ENCODE data around the gene ENAM. TPM values are rescaled to one million over a fixed set of nuclear protein-coding genes. Genes with fewer than 3 reads are reported as not detected.

The ENAM gene
- total and polyA plus RNA-seq, 2 of the 8 experiments (the other 6 are each of a cell fraction or from before 2014, with no cell fraction given): not detected

- Histone ChIP-seq H3K9ac (replicated peaks in 1 of 4; ENCODE audit: extremely low read depth in 1 of 4, low read depth in 3 of 4, low read length in 3 of 4) (no peak overlapping the region), H3K27me3 (replicated peaks in 1 of 4; ENCODE audit: control insufficient read depth in 3 of 4, extremely low read depth in 1 of 4, insufficient read depth in 3 of 4, low read length in 3 of 4) (no peaks in the 10 kb centered on the region), H4K91ac (replicated peaks; ENCODE audit: insufficient read length, low read length) (no peak overlapping the region), H4K20me1 (replicated peaks in 1 of 2; ENCODE audit: control insufficient read depth in 1 of 2, insufficient read depth in 2 of 2, low read length in 2 of 2) (no peaks in the 10 kb centered on the region), H3K56ac (replicated peaks; ENCODE audit: insufficient read length, low read depth, low read length) (no peak overlapping the region), H2BK15ac (ENCODE audit: low read length) (no peak overlapping the region), H4K8ac (ENCODE audit: extremely low read depth, insufficient read depth, low read length) (no peak overlapping the region), H2AK5ac (ENCODE audit: low read depth, low read length) (no peak overlapping the region), H3K23ac (ENCODE audit: insufficient read length) (no peak overlapping the region), H3K27ac (ENCODE audit: low read depth, low read length) (no peak overlapping the region), H3K4me1 (replicated peaks in 1 of 4; ENCODE audit: control insufficient read depth in 3 of 4, insufficient read depth in 4 of 4, low read length in 3 of 4) (no peaks in the 10 kb centered on the region), H2BK20ac (ENCODE audit: low read length) (no peak overlapping the region), H3K4me2 (ENCODE audit: insufficient read depth in 1 of 2, low read depth in 2 of 2, low read length in 2 of 2) (no peak overlapping the region), H2BK5ac (ENCODE audit: low read depth, low read length) (no peak overlapping the region), H3K18ac (ENCODE audit: extremely low read depth, low read length) (no peak overlapping the region), H2BK12ac (ENCODE audit: low read depth, low read length) (no peak overlapping the region), H3K9me3 (ENCODE audit: insufficient read depth in 2 of 2, low read depth in 1 of 2, low read length in 1 of 2) (no peaks in the 10 kb centered on the region), H2AFZ (ENCODE audit: low read length) (no peak overlapping the region), H2BK120ac (replicated peaks; ENCODE audit: low read depth, low read length) (no peak overlapping the region), H4K5ac (ENCODE audit: insufficient read length, low read depth, low read length) (no peak overlapping the region), H3K36me3 (ENCODE audit: control insufficient read depth in 2 of 4, insufficient read depth in 4 of 4, low read length in 3 of 4) (no peaks in the 10 kb centered on the region), H3K4ac (replicated peaks; ENCODE audit: insufficient read length, low read depth, low read length) (no peak overlapping the region), H3K79me1 (ENCODE audit: low read depth, low read length) (no peaks in the 10 kb centered on the region), H3K4me3 (ENCODE audit: extremely low read depth in 1 of 4, insufficient read depth in 2 of 4, low read depth in 3 of 4, low read length in 4 of 4) (no peak overlapping the region), H3K14ac (ENCODE audit: insufficient read length) (no peak overlapping the region), H3K23me2 (ENCODE audit: low read depth, low read length) (no peaks in the 10 kb centered on the region), H3K79me2 (ENCODE audit: control insufficient read depth in 1 of 2, insufficient read depth in 2 of 2, low read length in 2 of 2) (no peaks in the 10 kb centered on the region)
- DNase-seq (ENCODE audit: low read depth in 1 of 2, low spot score in 2 of 2) (no peak), FAIRE-seq (peak; percentile 66)
- CTCF ChIA-PET (ENCODE audit: partially characterized antibody): no interaction called here
- POLR2A ChIA-PET (ENCODE audit: partially characterized antibody): no interaction called here
- 75% methylated on average over 1 of the region's 1 CpG; no CpG with 5 or more reads in 1 of the 2 experiments for WGBS, 2 experiments (ENCODE audit: extremely low coverage in 1 of 2, insufficient coverage in 1 of 2, insufficient read length in 1 of 2, insufficient replicate concordance in 2 of 2, low coverage in 1 of 2, low lambda C conversion rate in 2 of 2, missing lambda C conversion rate in 1 of 2)
- TF ChIP-seq TBP (IDR thresholded peaks at IDR 0.05; ENCODE audit: low read depth, low read length): no peak
- TF ChIP-seq SUZ12 (IDR thresholded peaks at IDR 0.05; ENCODE audit: low read length): no peak
Measured at GRCh38 chr4:70632028-70632427, 3.5 kb downstream of the ENAM start.

All from H1 (cell line).